HG02763 (cell line): ENCODE results near the gene SLC9C1.

Source experiments
- ATAC-seq: cut with Tn5 transposase; IDR thresholded peaks from one replicate; pipeline ENCODE4 v1.9.1; 2021; ENCODE audit warnings: mild to moderate bottlenecking, moderate library complexity; ENCODE audit not compliant: unreplicated experiment

Gene SLC9C1

GRCh38 chr3:112293368-112294321 is at the start of gene SLC9C1:
SLC9C1 (minus strand) TSS chr3:112294216; CDS start chr3:112286791, 7,425 bp downstream.
- ATAC-seq, result peak; percentile 42

DNA sequence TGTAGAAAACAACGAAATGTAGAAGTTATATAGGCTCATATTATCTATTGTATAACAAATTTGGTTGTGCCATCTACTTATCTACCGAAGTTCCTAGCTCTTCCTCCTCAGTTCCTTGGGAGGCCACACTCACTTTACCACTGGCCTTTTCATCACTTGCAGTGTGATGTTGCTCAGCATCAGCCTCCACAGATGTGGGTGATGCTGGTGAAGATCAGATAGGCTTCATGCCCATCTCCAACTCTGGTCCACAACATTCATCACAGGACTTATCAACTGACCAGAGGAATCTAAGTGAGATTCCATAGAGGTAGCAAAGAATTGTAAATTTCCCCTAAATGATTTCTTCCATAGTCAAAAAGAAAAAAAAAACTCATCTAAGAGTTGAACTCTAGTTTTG is 47.4 kb upstream of the SLC9C1 start:
- no peak for ATAC-seq

DNA sequence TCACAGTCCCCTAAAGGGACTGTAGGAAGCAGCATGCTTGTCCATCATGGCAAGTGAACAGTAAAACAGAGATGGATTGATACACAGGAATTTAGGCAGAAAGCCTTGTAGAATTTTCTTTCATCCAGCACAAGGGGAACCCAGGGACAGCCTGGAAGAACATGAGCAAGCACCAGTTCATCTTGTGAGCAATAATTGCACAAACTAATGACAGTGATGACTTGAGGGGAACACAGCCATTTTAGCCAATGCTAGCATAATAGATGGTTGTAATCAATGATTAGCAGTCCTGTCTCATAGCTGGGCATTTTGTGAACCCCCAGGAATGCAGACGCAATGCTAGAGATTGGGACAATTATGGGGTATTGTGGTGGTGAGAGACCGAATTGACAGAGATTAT is 45.6 kb upstream of the SLC9C1 start:
- no peak for ATAC-seq

GRCh38 chr3:112339134-112339533 is 45.1 kb upstream of the SLC9C1 start:
- no peak for ATAC-seq

DNA sequence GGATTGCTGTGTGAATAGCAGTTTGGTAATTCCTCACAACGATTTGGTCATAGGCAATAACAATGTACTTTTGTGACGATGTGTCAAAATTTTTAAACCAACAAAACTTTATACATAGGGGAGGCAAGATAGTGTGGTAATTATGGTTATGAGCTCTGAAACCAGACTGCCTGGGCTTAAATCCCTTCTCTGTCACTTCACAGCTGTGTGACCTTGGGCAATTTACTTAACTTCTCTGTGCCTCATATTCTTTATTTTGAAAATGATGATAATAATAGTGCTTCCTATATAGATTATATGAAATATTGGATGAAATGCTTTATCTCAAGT is 44.7 kb upstream of the SLC9C1 start:
- ATAC-seq, result no peak

DNA sequence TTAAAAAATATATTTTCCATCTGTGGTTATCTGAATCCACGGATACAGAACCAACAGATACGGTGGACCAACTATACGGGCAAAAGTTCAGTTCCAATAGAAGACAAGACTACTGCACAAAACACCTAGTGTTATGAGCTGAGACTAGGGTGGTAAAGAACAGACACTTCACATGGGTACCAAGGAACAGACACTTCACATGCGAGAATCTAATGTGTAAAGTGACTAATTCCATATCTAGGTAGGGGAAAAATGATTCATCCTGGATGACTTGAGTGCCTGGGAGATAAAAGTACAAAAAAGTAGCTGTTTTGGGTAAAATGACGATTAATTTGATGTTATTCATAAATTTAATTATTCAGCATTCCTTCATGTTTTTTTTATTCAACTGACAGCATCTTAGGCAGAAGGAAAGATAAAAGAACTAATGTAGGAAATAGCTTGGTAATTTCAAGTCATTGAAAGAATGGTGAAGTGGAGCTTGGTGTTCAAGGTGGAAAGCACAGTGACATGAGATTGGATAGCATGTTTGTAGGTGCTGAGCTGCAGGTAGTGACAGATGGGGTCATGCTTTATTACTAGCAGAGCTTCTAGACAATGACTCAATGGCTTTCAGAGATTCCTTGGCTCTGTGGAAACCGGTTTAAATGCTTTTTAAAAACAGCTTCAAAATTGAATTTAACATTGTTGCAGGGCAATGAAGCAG is 44.2 kb upstream of the SLC9C1 start:
- no peak for ATAC-seq

- ATAC-seq, result no peak
Measured at GRCh38 chr3:112335434-112335781, 41.4 kb upstream of the SLC9C1 start.

DNA sequence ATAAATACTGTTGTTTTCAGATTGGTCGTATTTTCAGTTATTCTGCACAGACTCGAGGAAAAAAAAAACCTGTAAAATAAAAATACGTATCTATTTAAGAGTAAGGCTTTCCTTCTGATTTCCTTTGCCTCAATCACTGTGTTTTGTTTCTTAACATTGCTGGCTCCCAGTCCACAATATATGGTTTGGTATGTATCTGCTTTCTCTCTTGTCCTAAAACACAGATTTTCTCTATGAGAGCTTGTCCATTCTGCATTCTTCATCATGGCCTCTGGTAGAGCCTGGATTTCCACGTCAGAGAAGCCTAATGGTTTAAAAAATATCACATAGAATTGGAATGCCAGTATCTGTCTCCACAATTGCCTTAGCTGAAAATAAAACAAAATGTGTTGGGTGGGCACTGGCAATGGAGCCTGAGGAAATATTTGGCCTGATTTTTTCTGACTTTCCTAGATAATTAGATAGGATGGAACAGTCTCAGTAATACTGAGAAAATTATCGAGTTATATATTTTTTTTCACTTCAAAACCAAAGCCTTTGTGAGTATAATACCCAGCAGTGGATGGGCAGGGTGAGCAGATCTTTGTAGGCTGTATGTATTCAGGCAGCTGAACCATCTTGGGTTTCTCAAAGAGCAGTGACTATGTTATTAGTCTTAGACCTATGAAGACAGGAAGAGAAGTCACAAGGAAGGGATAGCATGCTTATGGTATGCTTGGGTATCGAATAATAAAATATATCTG is 40.8 kb upstream of the SLC9C1 start:
- ATAC-seq, result no peak

- peak; percentile 37 for ATAC-seq
Measured at GRCh38 chr3:112333381-112334317, 39.6 kb upstream of the SLC9C1 start.

DNA sequence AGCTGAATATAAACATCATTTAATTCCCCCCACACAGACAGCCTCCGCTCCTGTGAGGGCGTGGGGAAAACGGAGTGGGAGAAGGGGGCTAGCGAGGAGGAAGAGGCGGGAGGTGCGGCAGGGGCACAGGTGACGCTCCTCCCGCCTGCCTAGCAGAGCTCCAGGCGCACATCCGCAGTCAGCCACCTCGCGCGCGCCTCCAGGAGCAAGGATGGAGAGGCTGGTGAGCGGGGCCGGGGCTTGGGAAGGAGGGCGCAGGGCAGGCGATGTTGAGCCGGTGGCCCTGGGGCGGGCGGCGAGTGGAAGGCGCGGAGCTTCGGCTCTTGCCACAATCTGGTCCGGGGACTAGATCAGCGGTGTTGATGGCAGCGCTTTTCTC is 39.0 kb upstream of the SLC9C1 start, which contains the start of gene CD200:
CD200 (plus strand) TSS at position 155 of the 379 bp plus-strand sequence; CDS start at position 212, 57 bp downstream.
- ATAC-seq, result peak; percentile 70

GRCh38 chr3:112331851-112332250 is 37.8 kb upstream of the SLC9C1 start:
- no peak for ATAC-seq

GRCh38 chr3:112327371-112327951 is 33.4 kb upstream of the SLC9C1 start:
- ATAC-seq, result peak; percentile 77

DNA sequence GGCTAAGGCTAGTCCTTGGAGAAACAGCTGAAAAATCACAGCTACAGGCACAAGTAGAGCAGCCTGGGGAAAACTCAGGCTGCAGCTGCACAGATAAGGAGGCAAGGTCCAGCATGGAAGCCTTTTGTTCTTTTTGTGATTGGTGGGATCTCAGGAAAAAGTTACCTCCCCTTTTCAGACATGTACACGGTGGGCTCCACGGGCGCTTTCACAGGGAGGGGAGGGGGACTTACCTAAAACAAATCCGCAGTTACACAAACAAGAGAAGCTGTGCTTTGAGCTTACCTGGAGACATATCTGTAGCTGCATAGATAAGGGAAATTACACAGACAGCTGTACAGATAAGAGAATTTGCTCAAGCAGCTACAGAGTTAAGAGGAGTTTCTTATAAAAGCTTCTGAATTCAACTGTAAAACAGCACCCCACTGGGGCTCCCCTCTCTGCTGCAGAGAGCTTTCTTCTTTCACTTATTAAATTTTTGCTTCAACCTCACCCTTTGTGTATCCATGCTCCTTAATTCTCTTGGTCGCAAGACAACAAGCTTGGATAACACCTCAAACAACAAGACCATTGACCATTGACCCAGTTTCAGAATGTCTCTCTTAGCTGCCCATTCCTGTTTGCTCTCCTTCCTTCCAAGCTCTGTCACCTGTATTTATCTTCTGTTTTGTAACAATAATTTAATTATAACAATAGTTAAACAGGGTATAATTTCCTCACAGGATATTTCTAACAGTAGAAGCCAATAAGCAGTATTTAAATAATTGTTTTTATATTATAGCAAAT is 28.0 kb upstream of the SLC9C1 start:
- no peak for ATAC-seq

DNA sequence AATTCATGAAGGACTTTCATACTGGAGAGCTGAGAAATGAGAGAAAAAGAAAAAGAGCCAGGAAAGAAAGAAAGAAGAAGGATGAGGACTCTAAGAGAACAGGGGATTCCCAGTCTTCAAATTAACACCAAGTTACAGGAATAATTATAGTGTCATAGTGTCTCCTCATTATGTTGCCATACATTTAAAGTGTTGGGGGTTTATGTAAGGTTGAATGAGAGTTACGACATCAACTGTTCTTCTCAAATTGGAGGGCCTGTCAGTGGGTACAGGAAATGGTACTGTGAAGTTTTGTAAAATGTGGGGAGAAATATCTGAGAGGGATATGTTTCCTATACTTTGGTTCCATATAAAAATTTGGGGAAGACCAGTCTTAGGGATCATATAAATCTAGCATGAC is 26.7 kb upstream of the SLC9C1 start:
- no peak for ATAC-seq

DNA sequence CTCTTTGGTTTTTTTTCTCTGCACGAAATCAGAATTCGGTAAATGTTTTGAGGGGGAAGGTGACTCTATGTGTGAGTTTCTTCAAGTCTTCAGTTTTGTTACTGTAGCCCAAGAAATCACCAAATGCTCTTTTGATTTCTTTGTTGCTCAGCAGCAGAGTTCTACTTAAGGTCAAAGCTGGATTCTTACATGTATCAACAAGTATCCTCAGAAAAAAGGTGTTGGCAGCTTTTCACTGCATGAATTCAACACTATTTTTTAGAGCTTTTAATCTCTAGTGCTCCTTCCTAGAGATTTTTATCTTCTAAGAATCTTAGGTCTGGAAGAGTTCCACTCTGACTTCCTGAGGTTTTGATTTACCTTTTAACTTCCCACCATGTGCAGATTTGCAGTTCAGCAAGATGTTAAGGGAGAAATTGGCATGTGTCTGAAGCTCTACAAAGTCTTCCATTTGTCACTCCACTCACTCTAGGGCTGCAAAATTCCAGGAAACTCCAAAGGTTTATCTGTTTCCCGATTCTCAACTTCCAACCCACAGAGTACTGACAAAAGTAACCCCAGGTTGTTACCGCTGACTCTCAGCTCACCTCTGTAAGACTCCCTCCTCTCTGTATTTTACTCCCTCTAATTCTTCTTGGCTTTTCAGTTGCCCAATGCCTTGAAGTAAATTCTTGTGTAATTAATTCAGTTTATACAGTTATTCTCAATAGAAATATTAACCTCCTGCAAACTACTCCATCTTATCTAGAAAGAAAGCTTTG is 25.7 kb upstream of the SLC9C1 start:
- no peak for ATAC-seq

DNA sequence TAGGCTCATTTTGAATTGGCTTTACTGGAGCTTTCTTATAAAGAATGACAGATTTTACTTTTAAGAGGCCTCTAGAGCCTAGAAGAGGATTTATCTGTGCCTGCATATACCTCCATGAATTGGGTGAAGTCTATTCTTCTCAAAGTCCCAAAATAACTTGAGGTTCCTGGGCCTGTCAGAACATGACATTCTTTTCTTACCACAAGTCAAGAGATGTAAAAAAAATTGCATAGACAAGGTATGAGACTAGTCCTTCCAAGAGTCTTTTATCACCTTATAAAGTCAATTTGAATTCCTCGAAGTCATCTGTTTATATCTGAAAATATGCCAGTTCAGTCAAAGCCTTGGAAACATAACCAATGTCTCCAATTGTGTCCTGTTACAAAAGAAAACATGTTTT is 21.8 kb upstream of the SLC9C1 start:
- no peak for ATAC-seq

DNA sequence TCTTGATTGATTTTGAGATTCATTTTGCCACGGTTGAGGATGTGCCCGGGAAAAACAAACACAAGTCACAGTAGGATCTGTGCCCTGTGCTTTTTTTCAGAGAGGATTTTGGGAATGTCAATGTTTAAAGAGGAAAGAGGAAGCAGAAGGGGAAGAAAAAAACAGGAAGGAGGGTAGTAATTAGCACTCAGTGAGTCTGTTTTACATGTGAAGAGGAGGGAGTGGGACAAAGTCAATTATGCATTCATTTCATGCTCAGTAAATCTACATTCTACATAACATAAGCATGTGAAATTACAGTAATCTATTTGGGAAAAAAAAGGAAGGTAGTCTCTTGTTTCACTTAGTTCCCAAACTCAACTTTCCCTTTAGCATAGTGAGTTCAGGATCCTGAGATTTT is 20.6 kb upstream of the SLC9C1 start:
- no peak for ATAC-seq

GRCh38 chr3:112308151-112308911 is 14.3 kb upstream of the SLC9C1 start:
- ATAC-seq, result no peak
